Activated T-helper 17 cell treated with anti-CD3 and anti-CD28 coated beads, Interleukin-2, amount 50 U/mL, for 72 hours (primary cell): ENCODE measurements around the gene APOO. TPM values are rescaled to one million over a fixed set of nuclear protein-coding genes. Genes with fewer than 3 reads are reported as not detected.
"Not testable (repeated sequence)": the region's sequence is repeated elsewhere in the genome, so short reads cannot be mapped to it uniquely, and the experiment has no call there.

Experiments
- ATAC-seq: fragments of 150-1000 bp; cut with Tn5 transposase; replicated peaks from 2 replicates; pipeline ENCODE4 v1.10.0; 2021; ENCODE audit warnings: mild to moderate bottlenecking, moderate library complexity
- H3K27ac Mint-ChIP-seq: one replicate; pipeline ENCODE4 v1.8.0; 2022; ENCODE audit warnings: mixed read lengths
- H3K27me3 Mint-ChIP-seq: one replicate; pipeline ENCODE4 v1.8.0; 2022; ENCODE audit warnings: mixed read lengths
- H3K36me3 Mint-ChIP-seq: one replicate; pipeline ENCODE4 v1.8.0; 2022; ENCODE audit warnings: low read depth, mild to moderate bottlenecking, mixed read lengths
- H3K4me1 Mint-ChIP-seq: one replicate; pipeline ENCODE4 v1.8.0; 2022; ENCODE audit warnings: mixed read lengths
- H3K4me3 Mint-ChIP-seq: one replicate; pipeline ENCODE4 v1.8.0; 2022; ENCODE audit warnings: mild to moderate bottlenecking, mixed read lengths
- H3K9me3 Mint-ChIP-seq: one replicate; pipeline ENCODE4 v1.8.0; 2022; ENCODE audit warnings: mixed read lengths
- total RNA-seq, 2 donors: library from RNA; stranded (reverse); gene quantifications; one replicate each; pipeline ENCODE4 v1.2.3, GENCODE V29; 2022

The APOO gene
- total RNA-seq, 2 donors from 2014 or later: 15.3 to 25.4 TPM

- ATAC-seq, H3K4me1 Mint-ChIP-seq, H3K27me3 Mint-ChIP-seq, H3K27ac Mint-ChIP-seq, H3K9me3 Mint-ChIP-seq, H3K36me3 Mint-ChIP-seq, H3K4me3 Mint-ChIP-seq: not testable (repeated sequence)
Observed at GRCh38 chrX:23859238-23859637, 48.5 kb downstream of the APOO start.

- H3K36me3 Mint-ChIP-seq: no peaks in the 10 kb centered on the region
Observed at GRCh38 chrX:23857935-23858334, 49.8 kb downstream of the APOO start.

GRCh38 chrX:23857363-23857762 lies 50.4 kb downstream of the APOO start:
- Mint-ChIP-seq H3K36me3 (no peaks in the 10 kb centered on the region), H3K9me3 (no peaks in the 10 kb centered on the region), H3K4me1 (no peaks in the 10 kb centered on the region), H3K27me3 (no peaks in the 10 kb centered on the region), H3K27ac (no peak overlapping the region), H3K4me3 (no peak overlapping the region)
- ATAC-seq: no peak

More at GRCh38 chrX:23857935-23858334, 49.8 kb downstream of the APOO start:
- no peak for ATAC-seq
- Mint-ChIP-seq H3K4me3 (no peak overlapping the region), H3K27me3 (no peaks in the 10 kb centered on the region), H3K27ac (no peak overlapping the region), H3K9me3 (no peaks in the 10 kb centered on the region), H3K4me1 (no peaks in the 10 kb centered on the region)

- Mint-ChIP-seq H3K27ac (no peak overlapping the region), H3K4me1 (no peaks in the 10 kb centered on the region), H3K27me3 (no peaks in the 10 kb centered on the region), H3K9me3 (no peaks in the 10 kb centered on the region), H3K4me3 (no peak overlapping the region), H3K36me3 (no peaks in the 10 kb centered on the region)
- ATAC-seq: no peak
Observed at GRCh38 chrX:23855569-23855968, 52.2 kb downstream of the APOO start.

- ATAC-seq: no peak
- no peak overlapping the region for H3K27ac Mint-ChIP-seq
- no peaks in the 10 kb centered on the region for H3K9me3 Mint-ChIP-seq
- no peak overlapping the region for H3K4me3 Mint-ChIP-seq
- no peaks in the 10 kb centered on the region for H3K27me3 Mint-ChIP-seq
- H3K36me3 Mint-ChIP-seq: no peaks in the 10 kb centered on the region
- H3K4me1 Mint-ChIP-seq: no peaks in the 10 kb centered on the region
Observed at GRCh38 chrX:23854945-23855344, 52.8 kb downstream of the APOO start.

- H3K27ac Mint-ChIP-seq: no peak overlapping the region
- no peaks in the 10 kb centered on the region for H3K36me3 Mint-ChIP-seq
- ATAC-seq: no peak
- no peaks in the 10 kb centered on the region for H3K4me1 Mint-ChIP-seq
- no peaks in the 10 kb centered on the region for H3K27me3 Mint-ChIP-seq
- H3K4me3 Mint-ChIP-seq: no peak overlapping the region
- no peaks in the 10 kb centered on the region for H3K9me3 Mint-ChIP-seq
Observed at GRCh38 chrX:23854122-23854521, 53.6 kb downstream of the APOO start.

GRCh38 chrX:23851544-23851943 lies 56.2 kb downstream of the APOO start:
- H3K36me3 Mint-ChIP-seq: no peaks in the 10 kb centered on the region
- H3K4me1 Mint-ChIP-seq: no peaks in the 10 kb centered on the region
- H3K27ac Mint-ChIP-seq: no peak overlapping the region
- no peak overlapping the region for H3K4me3 Mint-ChIP-seq
- no peaks in the 10 kb centered on the region for H3K9me3 Mint-ChIP-seq
- no peak for ATAC-seq
- no peaks in the 10 kb centered on the region for H3K27me3 Mint-ChIP-seq

- H3K27me3 Mint-ChIP-seq: no peaks in the 10 kb centered on the region
- no peak overlapping the region for H3K4me3 Mint-ChIP-seq
- H3K27ac Mint-ChIP-seq: no peak overlapping the region
- no peaks in the 10 kb centered on the region for H3K4me1 Mint-ChIP-seq
- H3K9me3 Mint-ChIP-seq: no peaks in the 10 kb centered on the region
- H3K36me3 Mint-ChIP-seq: no peaks in the 10 kb centered on the region
- no peak for ATAC-seq
Observed at GRCh38 chrX:23849241-23849640, 58.5 kb downstream of the APOO start.

- Mint-ChIP-seq H3K27me3 (no peaks in the 10 kb centered on the region), H3K9me3 (no peaks in the 10 kb centered on the region)
Observed at GRCh38 chrX:23845351-23845817, 62.4 kb downstream of the APOO start.

GRCh38 chrX:23844502-23845138 lies 63.1 kb downstream of the APOO start:
- H3K27ac Mint-ChIP-seq: no peak overlapping the region
- no peak overlapping the region for H3K4me3 Mint-ChIP-seq
- no peaks in the 10 kb centered on the region for H3K36me3 Mint-ChIP-seq
- no peaks in the 10 kb centered on the region for H3K27me3 Mint-ChIP-seq
- H3K4me1 Mint-ChIP-seq: no peaks in the 10 kb centered on the region
- H3K9me3 Mint-ChIP-seq: no peaks in the 10 kb centered on the region
- ATAC-seq: no peak

More at GRCh38 chrX:23845351-23845817, 62.4 kb downstream of the APOO start:
- Mint-ChIP-seq H3K36me3 (no peaks in the 10 kb centered on the region), H3K27ac (no peak overlapping the region), H3K4me3 (no peak overlapping the region), H3K4me1 (no peaks in the 10 kb centered on the region)
- ATAC-seq: no peak

GRCh38 chrX:23841847-23842522 lies 65.8 kb downstream of the APOO start:
- Mint-ChIP-seq H3K36me3 (no peaks in the 10 kb centered on the region), H3K27me3 (no peaks in the 10 kb centered on the region), H3K4me3 (no peak overlapping the region), H3K27ac (no peak overlapping the region), H3K9me3 (no peaks in the 10 kb centered on the region), H3K4me1 (no peaks in the 10 kb centered on the region)
- no peak for ATAC-seq

- H3K4me1 Mint-ChIP-seq: no peaks in the 10 kb centered on the region
- no peaks in the 10 kb centered on the region for H3K27me3 Mint-ChIP-seq
- ATAC-seq: no peak
- H3K4me3 Mint-ChIP-seq: no peak overlapping the region
- H3K27ac Mint-ChIP-seq: no peak overlapping the region
- H3K9me3 Mint-ChIP-seq: no peaks in the 10 kb centered on the region
- no peaks in the 10 kb centered on the region for H3K36me3 Mint-ChIP-seq
Observed at GRCh38 chrX:23840674-23841073, 67.1 kb downstream of the APOO start.

- Mint-ChIP-seq H3K27ac (no peak overlapping the region), H3K36me3 (no peaks in the 10 kb centered on the region), H3K9me3 (no peaks in the 10 kb centered on the region), H3K4me1 (no peaks in the 10 kb centered on the region), H3K27me3 (no peaks in the 10 kb centered on the region), H3K4me3 (no peak overlapping the region)
- no peak for ATAC-seq
Observed at GRCh38 chrX:23838953-23839352, 68.8 kb downstream of the APOO start.

GRCh38 chrX:23832721-23833120 lies 75.0 kb downstream of the APOO start:
- H3K27me3 Mint-ChIP-seq: no peaks in the 10 kb centered on the region
- H3K4me1 Mint-ChIP-seq: no peaks in the 10 kb centered on the region
- no peak overlapping the region for H3K4me3 Mint-ChIP-seq
- ATAC-seq: no peak
- no peaks in the 10 kb centered on the region for H3K9me3 Mint-ChIP-seq
- no peak overlapping the region for H3K27ac Mint-ChIP-seq
- H3K36me3 Mint-ChIP-seq: no peaks in the 10 kb centered on the region

GRCh38 chrX:23828881-23829280 lies 78.9 kb downstream of the APOO start:
- H3K4me3 Mint-ChIP-seq: no peak overlapping the region
- H3K4me1 Mint-ChIP-seq: no peaks in the 10 kb centered on the region
- H3K27me3 Mint-ChIP-seq: no peaks in the 10 kb centered on the region
- H3K9me3 Mint-ChIP-seq: no peaks in the 10 kb centered on the region
- H3K36me3 Mint-ChIP-seq: no peaks in the 10 kb centered on the region
- no peak for ATAC-seq
- H3K27ac Mint-ChIP-seq: no peak overlapping the region
